D341Med (cell line): ENCODE results near the gene RHOXF1.
"Not testable (repeated sequence)": the region's sequence is repeated elsewhere in the genome, so short reads cannot be mapped to it uniquely, and the experiment has no call there.

Source experiments
- DNase-seq: peaks from one replicate; pipeline ENCODE4 v3.0.0; 2012; ENCODE audit warnings: low spot score

The RHOXF1 gene, protein sequence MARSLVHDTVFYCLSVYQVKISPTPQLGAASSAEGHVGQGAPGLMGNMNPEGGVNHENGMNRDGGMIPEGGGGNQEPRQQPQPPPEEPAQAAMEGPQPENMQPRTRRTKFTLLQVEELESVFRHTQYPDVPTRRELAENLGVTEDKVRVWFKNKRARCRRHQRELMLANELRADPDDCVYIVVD

DNA sequence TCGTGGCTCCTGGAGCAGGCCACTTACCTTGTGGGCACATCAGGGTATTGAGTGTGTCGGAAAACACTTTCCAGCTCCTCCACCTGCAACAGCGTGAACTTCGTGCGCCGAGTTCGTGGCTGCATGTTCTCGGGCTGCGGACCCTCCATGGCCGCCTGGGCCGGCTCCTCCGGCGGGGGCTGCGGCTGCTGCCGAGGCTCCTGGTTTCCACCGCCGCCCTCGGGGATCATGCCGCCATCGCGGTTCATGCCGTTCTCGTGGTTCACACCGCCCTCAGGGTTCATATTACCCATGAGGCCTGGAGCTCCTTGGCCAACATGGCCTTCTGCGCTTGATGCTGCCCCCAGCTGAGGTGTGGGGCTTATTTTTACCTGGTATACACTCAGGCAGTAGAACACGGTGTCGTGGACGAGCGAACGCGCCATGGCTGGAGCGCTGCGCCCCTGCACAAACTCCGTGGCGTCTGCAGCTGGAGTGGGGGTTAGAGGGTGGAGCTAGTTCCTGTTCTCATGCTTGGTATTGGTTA lies at the start of gene RHOXF1:
TSS of gene RHOXF1 (minus strand) at position 476 of the 526 bp plus-strand sequence. CDS start at position 425, 51 bp downstream.
- no peak for DNase-seq

DNA sequence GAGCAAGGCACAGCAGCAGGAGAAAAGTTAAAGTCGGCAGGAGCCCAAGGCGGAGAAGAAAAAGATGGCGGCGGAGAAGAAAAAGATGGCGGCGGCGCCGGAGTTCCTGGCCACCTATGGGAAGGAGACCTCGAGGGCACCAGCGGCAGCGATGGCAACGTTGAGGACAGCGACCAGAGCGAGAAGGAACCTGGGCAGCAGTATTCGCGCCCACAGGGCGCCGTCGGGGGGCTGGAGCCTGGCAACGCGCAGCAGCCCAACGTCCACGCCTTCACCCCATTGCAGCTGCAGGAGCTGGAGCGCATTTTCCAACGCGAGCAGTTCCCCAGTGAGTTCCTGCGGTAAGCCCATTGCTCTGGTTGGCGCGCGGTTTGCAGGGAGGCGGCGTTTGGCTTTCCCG lies 43.4 kb upstream of the RHOXF1 start:
- DNase-seq = not testable (repeated sequence)

DNA sequence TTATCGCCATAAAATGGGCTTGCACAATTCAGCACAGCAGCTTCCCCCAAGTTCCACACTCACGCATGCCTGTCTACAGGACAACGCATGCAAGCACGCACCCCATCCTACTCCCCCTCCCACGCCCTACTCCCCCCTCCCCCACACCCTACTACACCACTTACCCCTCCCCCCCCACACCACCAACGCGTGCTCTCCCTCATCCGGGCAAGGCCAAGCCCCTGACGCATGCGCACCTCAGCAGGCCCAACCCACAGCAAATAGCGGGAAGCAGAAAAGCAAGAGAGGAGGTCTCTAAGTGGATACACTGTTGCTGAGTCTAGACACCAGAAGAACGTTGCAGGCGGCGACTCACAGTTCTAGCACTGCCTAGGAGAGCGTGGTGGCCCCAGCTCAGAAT lies 42.6 kb upstream of the RHOXF1 start, which contains the start of gene RHOXF2:
TSS of gene RHOXF2 (plus strand) at position 301 of the 400 bp plus-strand sequence. CDS start 138 bp downstream, outside the sequence.
- not testable (repeated sequence) for DNase-seq

DNA sequence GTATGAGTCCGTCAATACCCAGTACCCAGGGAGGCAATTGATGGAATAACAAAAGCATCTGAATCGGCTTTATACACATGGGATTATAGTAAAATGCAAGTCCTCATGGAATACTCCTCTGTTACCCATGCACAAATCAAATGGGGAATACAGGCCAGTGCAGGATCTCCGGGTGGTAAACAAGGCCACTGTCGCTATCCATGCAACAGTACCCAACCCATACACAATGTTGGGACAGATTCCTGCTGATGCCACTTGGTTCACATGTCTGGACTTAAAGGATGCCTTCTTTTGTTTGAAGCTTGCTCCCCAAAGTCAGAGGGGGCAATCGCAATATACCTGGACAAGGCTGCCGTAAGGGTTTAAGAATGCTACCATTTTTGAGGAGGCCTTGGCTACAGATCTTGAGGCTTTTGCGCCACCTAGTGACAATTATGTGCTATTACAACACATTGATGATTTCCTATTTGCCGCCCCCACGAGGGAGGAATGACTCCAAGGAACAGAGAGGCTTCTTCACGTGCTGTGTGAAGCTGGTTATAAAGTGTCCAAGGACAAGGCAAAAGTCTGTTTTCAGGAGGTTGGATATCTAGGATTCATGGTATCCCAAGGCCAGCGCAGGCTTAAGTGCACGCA lies 34.5 kb upstream of the RHOXF1 start:
- not testable (repeated sequence) for DNase-seq

DNA sequence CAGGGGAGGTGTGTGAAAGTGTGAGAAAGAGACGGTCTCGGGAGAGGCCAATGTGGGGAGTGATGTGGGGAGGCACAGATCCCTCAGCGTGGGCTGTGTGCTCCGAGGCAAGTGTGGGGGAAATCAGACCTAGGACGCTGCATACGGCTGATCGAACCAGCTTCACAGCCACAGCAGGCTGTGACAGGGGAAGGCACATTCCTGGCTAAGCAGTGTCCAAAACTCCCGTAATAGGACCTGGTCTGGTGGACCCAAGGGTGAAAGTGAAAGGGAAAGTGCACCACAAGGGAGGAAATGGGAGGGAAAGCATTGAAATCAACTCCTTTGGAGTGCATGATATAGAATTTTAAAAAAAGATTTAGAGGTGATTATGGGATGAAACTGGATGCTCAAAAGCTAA lies 31.8 kb upstream of the RHOXF1 start:
- no peak for DNase-seq

DNA sequence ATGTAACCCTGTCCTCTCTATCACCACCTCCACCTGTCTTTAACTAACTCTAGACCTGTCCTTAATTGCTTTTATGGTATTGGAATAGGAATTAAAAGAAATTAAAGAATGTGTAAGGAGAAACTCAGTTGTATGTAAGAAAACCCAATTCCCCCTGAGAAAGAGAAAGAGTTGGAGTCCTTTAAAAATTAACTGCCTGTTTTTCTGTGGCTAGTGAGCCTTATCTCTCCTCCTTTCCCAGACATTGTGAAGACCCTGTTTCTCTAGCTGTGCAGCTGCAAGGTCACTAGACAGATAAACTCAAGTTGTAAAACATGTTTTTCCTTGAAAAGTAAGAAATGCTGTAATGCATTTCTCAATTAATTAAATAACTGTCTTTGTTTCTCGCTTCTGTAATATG lies 30.6 kb upstream of the RHOXF1 start:
- not testable (repeated sequence) for DNase-seq

DNA sequence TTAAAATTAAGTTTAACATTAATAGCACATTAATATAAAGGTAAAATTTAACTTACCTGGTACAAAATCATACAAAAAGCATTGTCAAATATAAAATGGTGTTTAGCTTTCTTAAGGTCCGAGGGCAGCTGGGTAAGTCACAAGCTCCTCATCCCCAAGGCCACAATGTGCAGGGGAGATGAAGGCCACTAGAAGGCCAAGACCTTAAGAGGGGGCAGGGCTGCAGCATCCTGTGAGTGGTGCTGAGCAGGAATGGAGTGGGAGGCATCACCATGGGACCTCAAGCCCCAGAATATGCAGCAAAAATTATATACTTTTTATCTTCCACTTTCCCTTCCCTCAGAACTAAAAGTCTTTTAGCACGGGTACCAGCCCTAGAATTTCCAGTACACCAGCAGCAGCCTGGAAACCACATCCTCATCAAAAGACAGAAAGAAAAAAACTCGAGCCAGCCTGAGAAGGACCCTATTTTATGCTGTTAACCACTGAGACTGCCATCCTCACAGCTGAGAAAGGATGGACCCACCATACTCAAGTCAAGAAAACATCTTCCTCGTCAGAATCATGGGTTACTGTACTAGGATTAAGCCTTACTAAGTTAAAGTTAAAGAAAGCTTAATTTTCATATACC lies 29.7 kb upstream of the RHOXF1 start:
- DNase-seq = no peak

DNA sequence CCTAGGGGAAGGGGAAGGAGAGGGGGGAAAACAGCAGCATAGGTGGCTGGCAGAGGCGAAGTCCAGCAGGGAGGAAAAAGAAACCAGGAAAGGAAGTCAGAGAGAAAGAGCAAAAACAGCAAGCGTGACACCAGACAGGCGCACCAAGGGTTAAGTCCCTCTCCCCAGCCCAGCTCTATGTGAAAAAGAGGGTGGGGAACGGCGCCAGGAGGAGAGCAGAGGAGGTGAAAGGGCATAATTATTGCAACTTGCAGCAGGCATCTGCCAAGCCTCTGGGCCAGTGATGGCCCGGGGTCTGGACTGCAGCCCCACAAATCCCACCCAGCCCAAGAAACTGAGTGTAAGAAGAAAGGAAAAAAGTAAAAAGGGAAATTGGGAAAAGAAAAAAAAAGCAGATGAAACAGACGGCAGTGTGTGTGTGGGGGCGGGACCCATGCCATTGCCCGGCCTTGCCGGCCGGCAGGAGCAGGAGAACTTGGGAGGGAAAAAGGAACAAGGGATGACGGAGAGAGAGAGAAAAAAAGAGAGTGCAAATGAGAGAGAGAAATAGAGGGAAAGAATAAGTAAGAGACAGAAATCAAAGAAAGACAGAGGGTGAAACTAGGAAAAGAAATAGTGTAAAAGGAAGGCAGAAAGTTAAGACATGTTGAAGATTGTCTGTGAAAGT lies 28.6 kb upstream of the RHOXF1 start:
- no peak for DNase-seq

DNA sequence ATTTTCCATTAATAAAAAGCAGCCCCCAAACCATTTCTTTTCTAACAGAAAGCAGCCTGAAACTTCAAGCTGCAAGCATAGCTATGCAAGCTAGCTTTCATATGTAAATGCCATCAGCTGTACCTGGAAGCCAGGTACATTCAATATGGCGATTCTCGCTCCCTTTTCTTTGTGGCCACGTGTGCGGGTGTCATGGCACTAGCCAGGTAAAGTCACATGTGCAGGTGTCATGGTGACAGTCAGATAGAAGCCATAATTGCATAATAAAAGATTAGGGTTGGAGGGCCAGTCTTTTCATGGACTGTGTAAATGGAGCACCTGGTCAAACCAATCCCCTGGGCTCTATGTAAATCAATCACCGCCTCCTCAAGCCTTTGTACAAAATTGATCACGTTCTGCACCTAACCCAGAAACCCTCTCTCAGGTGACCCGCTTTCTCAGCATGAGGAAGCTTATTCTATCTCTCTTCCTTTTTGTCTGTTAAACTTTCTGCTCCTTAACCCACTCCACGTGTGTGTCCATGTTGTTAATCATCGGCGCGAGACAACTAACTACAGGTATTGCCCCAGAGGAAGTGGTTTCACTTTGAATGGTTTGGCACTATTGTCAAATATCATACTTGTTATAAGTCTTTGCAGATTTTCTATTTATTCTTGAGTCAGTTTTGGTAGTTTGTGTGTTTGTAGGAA lies 24.7 kb upstream of the RHOXF1 start:
- no peak for DNase-seq

DNA sequence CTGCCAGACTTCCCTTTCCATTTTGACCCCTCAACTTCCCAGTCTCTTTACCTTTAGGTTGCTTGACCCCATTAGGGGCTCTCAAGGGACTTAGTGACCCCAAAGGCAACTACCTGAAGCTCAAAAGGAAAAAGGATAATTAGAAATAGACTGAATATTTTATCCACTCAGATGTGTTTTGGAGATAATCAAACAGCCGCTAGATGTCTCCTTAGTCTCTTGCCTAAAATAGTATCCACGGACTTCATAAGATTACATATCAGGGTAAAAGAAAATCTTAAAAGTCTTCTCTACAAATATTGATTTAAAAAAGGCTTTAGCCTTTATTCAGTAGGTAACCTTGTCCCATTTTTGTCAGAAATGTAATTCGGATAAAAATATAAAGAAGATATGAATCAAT lies 21.7 kb upstream of the RHOXF1 start:
- no peak for DNase-seq

DNA sequence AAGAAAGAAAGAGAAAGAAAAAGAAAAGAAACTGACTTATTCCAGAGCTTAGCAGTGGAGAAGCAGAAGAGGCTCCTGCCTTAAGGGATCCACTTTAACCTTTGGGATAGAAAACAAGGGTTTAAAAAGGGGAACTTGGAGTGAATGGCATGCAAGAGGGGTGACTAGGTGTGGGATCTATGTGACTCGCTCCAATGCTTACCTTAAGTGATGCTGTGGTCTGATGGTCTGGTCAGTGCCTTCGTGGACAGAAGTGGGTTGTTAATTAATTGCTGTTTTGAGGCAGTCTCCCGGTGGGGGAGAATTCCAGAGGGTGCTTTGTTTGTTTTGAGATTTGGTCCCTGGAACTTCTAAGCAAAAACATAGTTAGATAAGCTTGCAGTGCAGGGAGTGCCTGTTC lies 21.1 kb upstream of the RHOXF1 start:
- no peak for DNase-seq

DNA sequence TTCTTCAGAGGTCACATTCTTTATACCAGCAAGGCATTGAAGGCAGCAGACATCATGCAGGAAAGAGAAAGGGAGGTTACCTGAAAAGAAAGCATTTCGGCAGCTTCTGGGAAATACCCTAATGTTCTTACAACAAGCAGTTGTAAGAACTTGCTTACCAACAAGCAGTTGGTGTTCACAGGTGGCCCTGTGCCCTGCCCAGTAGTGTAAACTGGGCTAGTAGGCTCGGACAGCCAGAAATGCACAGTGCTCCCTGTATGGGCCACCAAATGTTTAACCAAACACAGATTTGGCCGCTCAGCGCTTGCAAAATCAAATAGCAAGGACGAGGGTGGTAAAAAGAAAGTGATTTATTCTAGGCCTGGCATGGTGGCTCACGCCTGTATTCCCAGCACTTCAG lies 20.4 kb upstream of the RHOXF1 start:
- no peak for DNase-seq

DNA sequence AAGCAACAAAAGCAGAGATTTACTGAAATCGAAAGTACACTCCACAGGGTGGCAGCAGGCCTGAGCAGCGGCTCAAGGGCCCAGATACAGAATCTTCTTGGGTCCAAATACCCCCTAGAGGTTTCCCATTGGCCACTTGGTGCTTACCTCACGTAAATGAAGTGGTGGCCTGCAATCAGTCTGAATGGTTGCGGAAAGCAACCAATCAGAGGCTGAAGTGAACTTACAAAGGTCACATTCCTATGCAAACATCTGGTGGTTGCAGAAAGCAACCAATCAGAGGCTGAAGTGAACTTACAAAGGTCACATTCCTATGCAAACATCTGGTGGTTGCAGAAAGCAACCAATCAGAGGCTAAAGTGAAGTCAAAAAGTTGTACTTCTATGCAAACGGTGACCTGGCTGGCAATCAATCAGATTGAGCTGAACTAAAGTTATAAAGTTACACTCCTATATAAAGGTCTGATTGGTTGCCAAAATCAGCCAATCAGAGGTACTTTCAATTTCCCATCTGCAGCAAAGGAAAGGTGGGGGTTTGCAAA lies 12.7 kb upstream of the RHOXF1 start:
- not testable (repeated sequence) for DNase-seq

DNA sequence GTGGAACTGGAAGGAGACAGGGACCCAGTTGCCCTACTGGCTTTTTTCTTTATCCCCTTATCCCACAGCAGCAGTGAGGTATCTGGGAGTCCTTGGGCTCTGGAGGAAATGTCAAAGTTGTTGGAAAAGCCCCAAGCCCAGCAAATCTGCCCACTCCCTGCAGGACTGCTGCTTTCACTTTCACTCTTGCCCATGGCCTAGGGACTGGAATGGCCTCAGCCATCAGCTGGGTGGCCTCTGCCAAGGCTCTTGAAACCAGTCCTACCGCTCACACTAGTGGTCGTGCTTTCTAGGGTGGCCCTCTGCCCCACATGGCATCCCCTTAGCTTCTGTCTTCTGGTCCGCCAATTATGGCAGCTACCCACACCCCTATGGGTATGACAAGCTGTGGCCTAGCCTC lies 9.7 kb upstream of the RHOXF1 start:
- no peak for DNase-seq

DNA sequence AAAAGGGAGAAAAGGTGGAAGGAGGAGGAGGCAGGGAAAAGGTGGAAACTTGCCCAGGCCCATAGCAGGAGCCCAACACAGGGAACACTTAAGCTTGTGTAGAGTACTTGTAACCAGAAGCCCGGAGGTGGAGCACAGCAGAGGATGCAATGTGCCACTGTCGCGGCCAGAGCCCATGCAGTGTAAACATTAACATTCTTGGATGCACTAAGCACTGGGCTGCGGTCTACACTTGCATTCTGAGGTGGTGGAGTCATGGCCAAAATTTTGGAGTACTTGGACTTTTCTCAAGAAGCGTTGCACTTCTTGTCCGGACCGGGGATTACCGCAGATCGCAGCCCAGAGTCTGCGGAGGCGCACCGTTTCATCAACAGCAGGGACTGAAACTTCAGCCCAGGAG lies 4.5 kb upstream of the RHOXF1 start:
- no peak for DNase-seq

DNA sequence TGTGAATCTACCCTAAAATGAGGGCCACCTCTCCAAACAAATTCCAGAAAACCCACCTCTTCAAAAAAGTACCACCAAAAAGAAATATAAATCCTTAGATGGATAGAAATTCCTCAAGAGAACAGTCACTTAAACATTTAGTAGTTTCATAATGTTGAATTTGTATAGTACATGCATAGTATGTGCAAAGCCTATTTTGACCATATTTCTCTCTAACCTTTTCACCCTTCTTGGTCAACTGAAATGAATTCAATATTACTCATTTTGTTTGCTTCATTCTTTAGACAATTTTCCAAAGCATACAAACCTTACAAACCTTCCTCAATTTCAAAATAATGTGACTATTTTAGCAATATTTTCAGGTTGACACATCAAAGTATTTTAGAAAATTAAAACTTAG lies 4.1 kb downstream of the RHOXF1 start:
- no peak for DNase-seq

DNA sequence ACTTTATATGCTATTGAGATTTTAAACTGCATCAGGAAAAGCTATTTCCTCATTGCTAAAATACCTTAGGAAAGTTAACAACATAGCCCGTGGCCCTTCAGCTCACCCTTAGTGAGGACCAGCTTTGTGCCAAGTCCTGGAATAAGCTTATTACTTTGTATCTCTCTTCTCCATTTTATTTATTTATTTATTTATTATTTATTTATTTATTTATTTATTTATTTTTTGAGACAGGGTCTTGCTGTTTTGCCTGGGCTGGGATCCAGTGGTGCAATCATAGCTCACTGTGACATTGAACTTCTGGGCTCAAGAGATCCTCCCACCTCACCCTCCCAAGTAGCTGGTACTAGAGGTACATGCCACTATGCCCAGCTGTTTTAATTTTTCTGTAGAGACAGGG lies 6.3 kb downstream of the RHOXF1 start:
- no peak for DNase-seq

DNA sequence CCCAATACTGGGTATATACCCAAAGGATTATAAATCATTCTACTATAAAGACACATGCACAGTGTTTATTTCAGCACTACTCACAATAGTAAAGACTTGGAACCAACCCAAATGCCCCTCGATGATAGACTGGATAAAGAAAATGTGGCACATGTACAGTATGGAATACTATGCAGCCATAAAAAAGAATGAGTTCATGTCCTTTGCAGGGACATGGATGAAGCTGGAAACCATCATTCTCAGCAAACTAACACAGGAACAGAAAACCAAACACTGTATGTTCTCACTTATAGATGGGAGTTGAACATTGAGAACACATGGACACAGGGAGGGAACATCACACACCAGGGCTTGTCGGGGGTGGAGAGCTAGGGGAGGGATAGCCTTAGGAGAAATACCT lies 11.0 kb downstream of the RHOXF1 start:
- DNase-seq = not testable (repeated sequence)

DNA sequence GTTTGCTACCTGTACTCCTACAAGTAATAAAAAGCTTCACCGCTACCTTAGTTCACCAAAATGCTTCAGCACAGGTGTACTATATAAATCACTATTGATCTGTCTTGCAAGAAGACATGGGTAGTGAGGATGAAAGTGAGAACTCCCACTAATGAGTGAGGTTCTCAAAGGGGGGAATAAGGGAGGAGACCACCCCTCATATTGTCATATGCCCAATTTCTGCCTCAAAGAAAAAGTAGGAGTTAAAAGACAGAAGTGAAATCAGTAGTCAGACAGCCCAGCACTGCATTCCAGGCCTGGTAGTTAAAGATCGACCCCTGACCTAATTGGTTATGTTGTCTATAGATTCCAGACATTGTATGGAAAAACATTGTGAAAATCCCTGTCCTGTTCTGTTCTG lies 14.7 kb downstream of the RHOXF1 start:
- DNase-seq = not testable (repeated sequence)

DNA sequence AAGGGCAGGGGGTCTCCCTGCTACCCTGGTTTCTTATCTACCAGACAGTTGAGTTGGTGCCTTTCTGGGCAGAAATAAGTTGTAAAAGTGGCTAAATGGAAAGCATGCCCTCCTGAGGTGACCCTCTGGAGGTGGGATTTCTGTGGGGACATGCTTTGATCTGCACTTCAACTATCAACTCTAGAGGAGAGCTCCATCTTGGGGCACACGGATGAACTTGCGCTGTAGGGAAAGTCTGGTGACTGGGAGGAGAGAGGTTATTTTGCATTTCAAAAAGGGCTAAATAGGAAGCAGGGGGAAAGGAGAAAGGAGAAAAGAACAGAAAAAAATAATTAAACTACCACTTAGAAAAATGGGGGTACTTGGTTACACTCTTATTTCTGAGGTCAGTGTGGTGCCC lies 25.5 kb downstream of the RHOXF1 start:
- no peak for DNase-seq

DNA sequence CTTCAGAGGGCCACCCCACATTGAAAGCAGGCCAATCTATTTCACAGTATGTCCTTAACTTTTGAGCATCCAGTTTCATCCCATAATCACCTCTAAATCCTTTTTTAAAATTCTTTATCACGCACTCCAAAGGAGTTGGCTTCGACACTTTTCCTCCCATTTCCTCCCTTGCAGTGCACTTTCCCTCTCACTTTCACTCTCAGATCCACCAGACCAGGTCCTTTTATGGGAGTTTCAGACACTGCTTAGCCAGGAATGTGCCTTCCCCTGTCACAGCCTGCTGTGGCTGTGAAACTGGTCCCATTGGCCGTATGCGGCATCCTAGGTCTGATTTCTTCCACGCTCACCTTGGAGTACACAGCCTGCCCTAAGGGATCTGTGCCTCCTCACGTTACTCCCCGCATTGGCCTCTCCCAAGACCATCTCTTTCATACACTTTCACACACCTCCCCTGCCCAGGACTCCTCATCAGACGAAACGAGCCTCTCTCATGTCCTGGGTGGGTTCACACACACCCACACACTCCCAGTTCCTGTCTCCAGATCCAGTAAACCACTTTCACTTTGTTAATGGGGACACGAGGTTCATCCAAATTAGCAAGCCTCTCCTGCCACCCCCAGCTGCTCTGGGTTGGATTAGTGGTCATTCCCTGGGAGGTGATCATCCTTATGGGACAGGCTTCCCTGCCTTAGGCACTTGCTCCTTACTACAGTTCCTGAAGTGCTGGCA lies 28.3 kb downstream of the RHOXF1 start:
- DNase-seq = no peak
